HG02943 (cell line): ENCODE measurements around the gene PRRX1.

ENCODE experiments used
- ATAC-seq: cut with Tn5 transposase; IDR thresholded peaks from one replicate; pipeline ENCODE4 v1.9.1; 2021; ENCODE audit warnings: mild to moderate bottlenecking, low read depth, moderate library complexity; ENCODE audit not compliant: unreplicated experiment

Gene PRRX1

DNA sequence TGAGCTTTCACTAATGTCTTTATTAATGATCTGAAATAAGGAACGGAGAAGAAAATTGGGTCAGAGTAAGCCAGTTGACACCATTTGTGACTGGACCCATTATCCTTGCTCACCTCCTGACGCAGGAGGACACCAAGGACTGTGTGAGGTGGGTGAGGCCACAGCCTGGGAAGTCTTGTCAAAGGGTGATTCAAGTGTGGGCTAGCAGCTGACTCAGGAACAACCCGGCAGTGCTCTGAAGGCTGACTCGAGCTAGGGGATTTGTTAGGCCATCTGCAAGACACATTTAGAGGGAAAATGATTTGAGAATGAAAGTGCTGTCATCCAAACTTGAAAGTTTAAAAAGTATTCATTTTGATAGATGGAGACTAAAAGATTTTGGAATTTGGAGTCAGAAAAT, 21.2 kb downstream of the PRRX1 start:
- no peak for ATAC-seq

DNA sequence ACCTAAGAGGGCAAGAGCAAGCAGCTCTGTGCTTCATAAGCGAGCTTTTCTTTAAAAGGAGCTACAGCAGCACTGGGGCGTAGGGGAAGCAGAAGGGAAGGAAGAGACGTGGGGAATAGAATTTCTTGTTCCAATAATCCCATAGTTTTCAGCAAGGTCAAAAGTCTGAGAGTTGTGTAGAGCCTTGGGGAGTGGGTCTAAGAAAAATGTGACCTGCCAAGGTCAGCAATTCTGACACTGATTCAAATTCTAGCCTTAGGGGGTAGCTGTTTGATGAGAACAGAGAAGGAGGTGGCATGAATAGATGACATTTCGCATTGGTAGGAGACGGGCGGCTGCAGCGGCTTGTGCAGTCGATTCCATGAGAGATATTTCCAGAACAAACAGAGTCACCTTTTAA, 22.4 kb downstream of the PRRX1 start:
- ATAC-seq: no peak

DNA sequence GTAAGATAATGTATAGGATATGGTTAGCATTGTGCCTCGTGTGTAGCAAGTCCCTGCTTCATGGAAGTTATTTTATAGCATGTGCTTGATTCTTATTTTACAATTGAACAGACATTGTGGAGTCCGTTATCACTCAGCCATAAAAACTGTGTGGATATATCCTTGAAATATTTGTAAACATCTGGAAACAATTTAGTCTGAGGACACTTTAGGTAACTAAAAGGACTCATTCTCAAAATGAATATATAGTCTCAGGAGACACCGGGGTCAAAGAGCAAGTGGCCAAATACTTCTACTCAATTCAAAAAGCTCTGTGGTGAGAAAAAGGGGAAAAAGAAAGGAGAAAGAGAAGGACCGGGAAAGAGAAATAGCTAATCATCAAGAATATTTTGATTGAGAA, 23.7 kb downstream of the PRRX1 start:
- ATAC-seq: no peak

GRCh38 chr1:170691258-170691657, 27.3 kb downstream of the PRRX1 start:
- ATAC-seq: no peak

DNA sequence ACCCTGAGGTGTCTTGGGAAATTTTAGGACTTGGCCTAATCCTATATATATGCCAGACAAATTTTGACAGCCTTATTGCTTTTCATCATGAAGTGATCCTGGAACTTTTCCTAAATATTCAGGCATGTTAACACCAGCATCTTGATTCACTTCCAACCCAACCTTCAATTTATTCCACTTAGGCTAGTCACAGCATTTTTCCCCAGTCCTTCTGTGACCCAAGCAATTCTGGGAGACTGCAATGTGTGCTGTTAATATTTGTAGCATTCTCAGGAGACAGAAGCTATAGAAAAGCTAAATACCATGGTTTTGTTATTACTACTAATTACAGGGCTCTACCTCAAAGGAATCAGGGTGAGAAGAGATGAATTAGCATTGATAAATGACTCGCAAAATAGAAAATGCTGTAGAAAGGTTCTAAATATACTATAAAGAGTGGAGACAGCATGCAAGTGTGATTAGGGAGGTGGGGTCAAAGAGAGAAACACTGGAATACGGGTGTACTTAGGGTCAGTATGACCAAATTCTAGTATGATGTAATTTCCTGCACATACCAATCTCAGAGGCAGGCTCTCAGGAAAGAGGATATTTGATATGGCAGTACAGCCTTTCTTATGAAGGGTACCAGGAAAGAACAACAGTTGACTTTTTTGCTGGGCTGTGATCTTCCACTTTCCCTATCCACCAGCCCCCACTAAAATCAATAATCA, 29.1 kb downstream of the PRRX1 start:
- ATAC-seq: no peak

DNA sequence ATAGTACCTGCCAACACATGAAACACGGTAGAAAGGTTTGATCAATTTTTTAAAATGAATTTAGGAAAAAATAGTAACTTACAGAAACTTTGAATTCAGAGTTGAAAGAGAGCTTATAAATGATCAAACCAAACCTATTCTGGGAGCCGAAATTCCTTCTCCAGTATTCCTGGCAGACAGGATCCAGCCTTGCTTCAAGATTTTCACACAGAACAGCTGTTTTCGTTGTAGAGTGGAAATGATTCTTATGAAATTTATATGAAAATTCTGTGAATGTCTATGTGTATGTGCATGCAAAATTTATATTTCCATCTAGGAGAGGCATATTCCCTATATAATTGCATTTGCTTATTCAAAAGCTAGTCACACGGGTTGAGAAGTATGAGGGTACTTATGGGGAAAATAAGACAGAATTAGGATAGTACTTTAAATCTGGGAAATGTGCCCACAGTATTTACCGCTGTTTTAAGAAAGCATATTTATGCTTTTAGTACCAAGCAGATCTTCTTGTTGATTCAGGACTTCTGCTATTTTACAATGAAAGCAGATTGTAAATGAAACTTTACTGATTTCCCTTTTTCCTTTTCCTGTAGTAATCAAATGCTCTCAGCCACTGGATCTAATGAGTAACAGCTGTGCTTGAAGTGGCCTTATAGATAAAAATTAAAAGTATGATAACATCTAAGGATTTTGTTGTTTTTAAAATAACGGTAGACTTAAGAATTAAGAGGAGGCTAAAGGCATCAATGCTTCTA, 30.4 kb downstream of the PRRX1 start:
- no peak for ATAC-seq

DNA sequence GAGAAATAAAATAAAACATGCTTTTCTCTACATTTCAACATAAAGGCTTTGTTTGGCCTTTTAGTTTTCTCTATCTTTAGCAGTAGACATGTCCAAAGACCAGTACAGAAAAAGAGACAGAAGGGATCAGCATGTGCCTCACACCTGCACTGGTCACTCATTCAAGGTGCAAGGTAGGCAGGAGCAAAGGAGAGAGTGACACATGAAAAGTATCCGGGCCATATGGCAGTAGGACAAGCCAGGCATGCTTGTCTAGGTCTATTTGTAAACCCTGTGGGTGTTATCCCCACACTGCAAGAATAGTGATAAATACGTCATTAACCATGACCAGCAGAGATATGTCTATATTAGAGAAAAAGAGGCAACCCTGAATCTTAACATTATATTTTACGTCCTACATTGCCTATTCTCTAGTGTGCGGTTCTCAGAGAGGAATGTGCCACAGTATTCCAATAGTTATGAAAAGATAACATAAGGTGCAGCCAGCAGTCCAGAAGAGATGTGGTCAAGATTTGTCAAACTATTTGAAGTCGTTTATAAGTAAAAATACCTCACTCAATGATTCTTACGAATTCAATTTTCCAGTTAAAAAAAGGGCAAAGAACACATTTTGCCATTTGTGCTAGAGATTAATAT, 32.1 kb downstream of the PRRX1 start:
- ATAC-seq: no peak

DNA sequence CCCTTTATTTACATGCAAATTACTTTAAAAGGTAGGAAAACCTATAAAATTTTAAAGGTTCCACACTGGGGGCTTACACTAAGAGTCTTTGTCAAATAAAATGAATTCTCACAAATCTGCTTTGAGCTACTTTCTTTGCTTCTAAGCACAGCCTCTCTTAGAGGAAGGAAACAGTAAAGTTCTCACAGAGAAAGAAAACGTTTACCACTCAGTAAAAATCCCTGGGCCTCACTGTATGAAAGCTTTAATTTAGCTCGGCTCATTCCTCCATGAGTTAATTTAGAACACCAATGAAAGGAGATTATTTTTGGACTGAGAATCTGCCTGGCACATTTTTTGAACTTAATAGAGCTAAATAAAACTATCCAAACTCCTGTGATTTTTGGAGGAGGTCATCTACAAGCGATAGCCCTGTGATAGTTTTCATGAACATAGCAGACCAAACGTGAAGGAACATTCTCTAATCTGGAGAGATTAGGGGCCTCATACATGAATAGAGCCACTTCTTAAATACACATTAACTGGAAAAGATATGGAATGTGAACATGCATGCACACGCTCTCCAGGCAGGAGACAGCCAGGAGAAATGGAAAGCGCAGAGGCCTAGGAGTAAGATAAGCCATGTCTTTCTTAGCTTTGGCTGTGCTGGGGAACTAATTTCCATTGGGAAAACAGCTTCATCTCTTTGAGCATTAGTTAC, 32.8 kb downstream of the PRRX1 start:
- no peak for ATAC-seq

DNA sequence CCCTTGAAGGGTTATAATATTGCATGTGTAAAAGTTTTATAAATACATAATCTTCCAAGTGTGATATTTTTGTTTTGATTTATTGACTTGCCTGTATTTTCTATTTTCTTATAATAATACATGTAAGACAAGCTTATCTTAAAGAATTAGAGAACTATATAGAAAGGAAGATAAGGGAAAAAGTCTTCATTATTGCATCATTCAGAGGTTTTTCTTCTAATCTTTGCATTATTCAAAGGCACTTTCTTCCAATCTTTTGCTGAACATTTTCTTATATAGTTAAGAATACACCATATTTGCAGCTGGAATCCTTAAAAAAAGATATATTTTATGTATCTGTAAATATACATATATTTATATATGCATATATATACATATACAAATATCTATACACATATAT, 33.4 kb downstream of the PRRX1 start:
- ATAC-seq: no peak

- ATAC-seq: no peak
These were observed 34.7 kb downstream of the PRRX1 start for GRCh38 chr1:170698301-170699275.

DNA sequence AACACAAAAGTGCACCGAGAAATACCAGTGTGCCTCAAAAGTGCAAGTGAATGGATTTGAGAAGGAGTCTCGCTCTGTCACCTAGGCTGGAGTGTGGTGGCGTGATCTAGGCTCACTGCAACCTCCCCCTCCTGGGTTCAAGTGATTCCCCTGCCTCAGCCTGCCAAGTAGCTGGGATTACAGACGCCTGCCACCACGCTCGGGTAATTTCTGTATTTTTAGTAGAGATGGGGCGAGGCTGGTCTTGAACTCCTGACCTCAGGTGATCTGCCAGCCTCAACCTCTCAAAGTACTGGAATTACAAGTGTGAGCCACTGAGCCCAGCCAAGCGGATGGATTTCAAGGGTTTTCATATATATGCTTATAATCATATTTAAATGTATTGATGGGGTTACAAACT, 35.8 kb downstream of the PRRX1 start:
- ATAC-seq: no peak

- no peak for ATAC-seq
These were observed 37.1 kb downstream of the PRRX1 start for GRCh38 chr1:170700842-170701615.

DNA sequence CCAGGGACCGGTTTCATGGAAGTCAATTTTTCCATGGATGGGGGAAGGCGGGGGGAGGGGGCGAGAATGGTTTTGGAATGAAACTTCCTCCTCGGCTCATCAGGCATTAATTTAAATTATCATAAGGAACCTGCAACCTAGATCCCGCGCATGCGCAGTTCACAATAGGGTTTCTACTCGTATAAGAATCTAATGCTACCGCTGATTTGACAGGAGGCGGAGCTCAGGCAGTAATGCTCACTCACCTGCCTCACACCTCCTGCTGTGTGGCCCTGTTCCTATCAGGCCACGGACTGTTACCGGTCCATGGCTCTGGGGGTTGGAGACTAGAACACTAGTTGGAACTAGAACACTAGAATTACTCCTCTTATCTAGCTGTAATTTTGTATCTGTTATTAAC, 38.0 kb downstream of the PRRX1 start:
- no peak for ATAC-seq

- no peak for ATAC-seq
These were observed 39.7 kb downstream of the PRRX1 start for GRCh38 chr1:170703591-170703990.

DNA sequence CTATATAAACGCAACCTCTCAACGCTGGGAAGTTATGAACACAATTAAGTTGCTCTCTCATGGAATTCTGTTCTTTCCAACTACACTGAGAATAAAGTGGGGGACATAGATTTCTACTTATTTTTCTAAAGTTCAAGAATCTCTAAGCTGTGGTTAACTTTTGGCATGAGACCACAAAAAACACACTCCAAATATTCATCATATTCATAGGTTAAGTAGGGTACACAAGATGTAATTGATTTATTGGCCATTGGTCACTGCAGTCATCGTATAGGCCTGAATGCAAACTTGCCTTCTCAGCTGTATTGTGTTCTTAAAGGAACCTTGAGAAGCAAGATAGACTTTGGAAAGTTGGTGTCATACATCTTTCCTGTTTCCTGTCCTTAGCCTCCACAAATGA, 40.3 kb downstream of the PRRX1 start:
- ATAC-seq: no peak

DNA sequence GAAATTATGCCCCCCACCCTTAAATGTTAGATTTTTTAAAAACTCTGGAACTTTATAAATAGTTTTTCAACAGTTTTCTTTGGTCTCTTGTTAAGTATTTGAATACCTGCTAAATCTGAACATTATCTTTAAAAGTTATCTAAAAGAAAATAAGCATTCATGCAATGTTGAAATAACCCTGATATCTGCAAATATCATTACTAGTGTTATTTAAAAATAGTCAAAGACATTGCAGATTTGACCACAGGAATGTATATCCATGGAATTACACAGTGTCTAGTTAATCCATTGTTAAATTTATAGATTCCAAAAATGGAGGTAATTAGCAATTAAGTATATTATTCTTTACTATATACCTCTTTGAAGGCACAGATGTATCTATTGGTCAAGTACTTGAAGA, 42.0 kb downstream of the PRRX1 start:
- ATAC-seq: no peak

DNA sequence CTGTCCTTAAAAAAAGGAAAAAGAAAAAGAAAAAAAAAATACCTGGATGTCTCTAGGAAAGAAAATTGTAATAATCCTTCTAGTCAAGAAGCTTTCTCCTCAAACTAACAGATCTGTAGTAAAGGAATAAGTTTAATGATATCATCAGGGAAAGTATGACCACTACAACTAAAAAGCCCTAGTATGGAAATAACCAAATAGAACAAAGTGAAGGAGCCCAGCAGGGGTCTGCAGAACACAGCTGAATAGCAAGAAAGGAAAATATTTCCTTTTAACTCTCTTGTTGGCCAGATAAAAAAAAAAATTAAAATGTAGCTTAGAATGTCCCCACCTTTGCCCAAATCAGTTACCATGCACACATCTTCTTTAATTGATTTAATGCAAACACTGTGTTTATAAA, 43.2 kb downstream of the PRRX1 start:
- ATAC-seq: no peak

GRCh38 chr1:170707959-170708655, 44.2 kb downstream of the PRRX1 start:
- no peak for ATAC-seq

- ATAC-seq: no peak
These were observed 47.8 kb downstream of the PRRX1 start for GRCh38 chr1:170711682-170712081.
